ENCODE data around the gene DOCK2. TPM values are rescaled to one million over a fixed set of nuclear protein-coding genes. Genes with fewer than 3 reads are reported as not detected.

DOCK2 gene
- total and polyA plus RNA-seq, 9 of the 15 experiments (the other 6 are each of a cell fraction or from before 2014, with no cell fraction given): 4.5 to 42.6 (median 20.5) TPM

- intact Hi-C loops (cut with micrococcal nuclease) (no loop called here), in situ Hi-C loops (cut with MboI) (no loop called here)
- Histone ChIP-seq H3K27ac (ENCODE audit: extremely low read depth, low read depth, low read length) (no peak overlapping the region), H3K79me2 (ENCODE audit: control insufficient read depth, insufficient read depth, low read length) (no peaks in the 10 kb centered on the region), H2AFZ (ENCODE audit: low read depth, low read length) (no peak overlapping the region), H3K9me1 (ENCODE audit: control insufficient read depth, insufficient read depth, low read length) (no peaks in the 10 kb centered on the region), H3K4me2 (ENCODE audit: insufficient read depth, low read length) (no peak overlapping the region), H3K27me3 (ENCODE audit: control insufficient read depth in 2 of 2, insufficient read depth in 2 of 2, low read length in 2 of 2) (peaks cover 4 to 32% of the 10 kb centered on the region in 2 experiments; a peak in 4 of 5 replicates), H3K4me1 (replicated peaks in 1 of 2; ENCODE audit: control insufficient read depth in 2 of 2, insufficient read depth in 2 of 2, low read length in 2 of 2) (no peaks in the 10 kb centered on the region; a peak in 1 of 5 replicates), H3K9ac (ENCODE audit: insufficient read depth in 1 of 2, low read depth in 2 of 2, low read length in 2 of 2) (no peak overlapping the region), H4K20me1 (replicated peaks; ENCODE audit: control insufficient read depth, insufficient read depth, low read length) (no peaks in the 10 kb centered on the region), H3K4me3 (no peak overlapping the region), H3K9me3 (replicated peaks; ENCODE audit: control insufficient read depth, insufficient read depth, low read depth, low read length) (no peaks in the 10 kb centered on the region), H3K36me3 (ENCODE audit: control insufficient read depth, insufficient read depth, low read length) (no peaks in the 10 kb centered on the region)
- CTCF ChIA-PET (ENCODE audit: low intra/inter-chr PET ratio): interaction anchor here (0.5 kb wide), 1 partner anchor 1968 kb away, joined by 4 read pairs; no protein-coding TSS in a partner anchor
- DNase-seq (ENCODE audit: extremely low read depth in 1 of 4, low spot score in 3 of 4) (no peak), FAIRE-seq (no peak), ATAC-seq (no peak)
- no TSS peak for BruUV-seq (replicated peaks)
- 0% methylated on average over 2 of the region's 2 CpGs for WGBS (ENCODE audit: insufficient coverage, low coverage, missing lambda C conversion rate)
- TF ChIP-seq CHD2 (IDR thresholded peaks at IDR 0.05; ENCODE audit: low read depth, low read length): no peak
- TF ChIP-seq THAP12 (CRISPR knock-in tag; IDR thresholded peaks at IDR 0.05): no peak
- no peak for TF ChIP-seq ZNF583 (CRISPR knock-in tag; IDR thresholded peaks at IDR 0.05)
- no peak for TF ChIP-seq ARHGAP35 (IDR thresholded peaks at IDR 0.05; ENCODE audit: partially characterized antibody)
- TF ChIP-seq ZNF146 (CRISPR knock-in tag; IDR thresholded peaks at IDR 0.05; ENCODE audit: unreplicated experiment): no peak
- no peak for TF ChIP-seq ZNF76 (CRISPR knock-in tag; IDR thresholded peaks at IDR 0.05; ENCODE audit: borderline replicate concordance)
- no peak for TF ChIP-seq ZNF174 (CRISPR knock-in tag; IDR thresholded peaks at IDR 0.05)
- TF ChIP-seq ZNF212 (CRISPR knock-in tag; IDR thresholded peaks at IDR 0.05): no peak
- no peak for TF ChIP-seq TEAD2 (tag; IDR thresholded peaks at IDR 0.05)
- no peak for TF ChIP-seq L3MBTL2 (IDR thresholded peaks at IDR 0.05)
- TF ChIP-seq, protein P1, sequence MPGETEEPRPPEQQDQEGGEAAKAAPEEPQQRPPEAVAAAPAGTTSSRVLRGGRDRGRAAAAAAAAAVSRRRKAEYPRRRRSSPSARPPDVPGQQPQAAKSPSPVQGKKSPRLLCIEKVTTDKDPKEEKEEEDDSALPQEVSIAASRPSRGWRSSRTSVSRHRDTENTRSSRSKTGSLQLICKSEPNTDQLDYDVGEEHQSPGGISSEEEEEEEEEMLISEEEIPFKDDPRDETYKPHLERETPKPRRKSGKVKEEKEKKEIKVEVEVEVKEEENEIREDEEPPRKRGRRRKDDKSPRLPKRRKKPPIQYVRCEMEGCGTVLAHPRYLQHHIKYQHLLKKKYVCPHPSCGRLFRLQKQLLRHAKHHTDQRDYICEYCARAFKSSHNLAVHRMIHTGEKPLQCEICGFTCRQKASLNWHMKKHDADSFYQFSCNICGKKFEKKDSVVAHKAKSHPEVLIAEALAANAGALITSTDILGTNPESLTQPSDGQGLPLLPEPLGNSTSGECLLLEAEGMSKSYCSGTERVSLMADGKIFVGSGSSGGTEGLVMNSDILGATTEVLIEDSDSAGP (CRISPR knock-in tag; IDR thresholded peaks at IDR 0.05): no peak
- TF ChIP-seq LARP7 (IDR thresholded peaks at IDR 0.05): no peak
- TF ChIP-seq ZKSCAN3 (CRISPR knock-in tag; IDR thresholded peaks at IDR 0.05): no peak
- no peak for TF ChIP-seq RNF2 (IDR thresholded peaks at IDR 0.05)
- no peak for TF ChIP-seq BRF1 (IDR thresholded peaks at IDR 0.05; ENCODE audit: borderline replicate concordance, extremely low read depth, insufficient read length)
- TF ChIP-seq SOX6 (IDR thresholded peaks at IDR 0.05): no peak
- POLR2A ChIA-PET: no interaction called here
Measured at GRCh38 chr5:170115925-170116324, 478.9 kb downstream of the DOCK2 start.

Measured in K562 (cell line).